HepG2 (cell line): ENCODE results near the gene GFRA1. TPM values are rescaled to one million over a fixed set of nuclear protein-coding genes. Genes with fewer than 3 reads are reported as not detected.

ENCODE experiments used
- ATAC-seq: fragments of 200-7000 bp; cut with Tn5 transposase; 3 replicates; pipeline ENCODE4 v1.9.1; 2020; ENCODE audit warnings: mild to moderate bottlenecking, moderate library complexity
- BruUV-seq: library from RNA; stranded (reverse); fragments of 400-500 nt; replicated peaks from 2 replicates; lab custom pipeline; 2021; lab: Mats Ljungman, UMichigan
- CTCF ChIA-PET: fragments of 300-600 bp; formaldehyde crosslinking; extraction: SDS; loops from one replicate; lab custom pipeline; 2021; ENCODE audit warnings: low total read pairs, inconsistent platforms, low intra/inter-chr PET ratio; lab: Yijun Ruan, JAX
- POLR2A ChIA-PET: fragments of 350-600 bp; sonication (Branson Sonifier 250); formaldehyde crosslinking; loops from one replicate; lab custom pipeline; 2020; ENCODE audit warnings: antibody characterized with exemption, inconsistent platforms; lab: Yijun Ruan, JAX
- DNase-seq: peaks from one replicate; pipeline ENCODE4 v3.0.0-alpha.2; 2015; ENCODE audit warnings: low spot score
- FAIRE-seq: peaks from 3 replicates; lab custom pipeline; 2011; peaks lifted over from hg19 to GRCh38; lab: Jason Lieb, UNC
- H2AFZ ChIP-seq: one replicate; pipeline ENCODE4 v1.6.1; 2011; ENCODE audit warnings: low read length, inconsistent platforms
- H3K27ac ChIP-seq: fragments of 300-600 bp; 3 replicates; pipeline ENCODE4 v1.8.0; 2011; ENCODE audit warnings: mixed run types, mild to moderate bottlenecking, mixed read lengths, low read length, inconsistent platforms; ENCODE audit not compliant: insufficient read depth; ENCODE audit errors: extremely low read length
- H3K27me3 ChIP-seq, 2 experiments: fragments of 200-600 bp in 1 of 2; 2 replicates in 1 of 2; 3 replicates in 1 of 2; pipeline versions ENCODE4 v1.6.0 to v1.8.0; 2011; ENCODE audit warnings: low read length in 2 of 2, mild to moderate bottlenecking in 2 of 2, moderate library complexity in 2 of 2, inconsistent platforms in 1 of 2; ENCODE audit not compliant: insufficient read depth in 2 of 2, control insufficient read depth in 1 of 2
- H3K36me3 ChIP-seq, 2 experiments: fragments of 200-600 bp in 1 of 2; replicated peaks in 1 of 2; 2 replicates in 1 of 2; 3 replicates in 1 of 2; pipeline versions ENCODE4 v1.5.1 to v1.8.0; 2011; ENCODE audit warnings: low read length in 2 of 2, inconsistent platforms in 1 of 2; ENCODE audit not compliant: insufficient read depth in 2 of 2, control insufficient read depth in 1 of 2
- H3K4me1 ChIP-seq: 2 replicates; pipeline ENCODE4 v1.5.1; 2012; ENCODE audit warnings: low read length, inconsistent platforms; ENCODE audit not compliant: insufficient read depth
- H3K4me2 ChIP-seq: 2 replicates; pipeline ENCODE4 v1.6.0; 2011; ENCODE audit warnings: low read depth, low read length, inconsistent platforms
- H3K4me3 ChIP-seq, 3 experiments: fragments of 200-600 bp in 1 of 3; sonication (generic), shearing (Covaris generic) in 1 of 3; replicated peaks in 1 of 3; 2 replicates each; pipeline ENCODE4 v1.5.1; 2011 to 2016; ENCODE audit warnings: low read length in 3 of 3, inconsistent platforms in 2 of 3, low read depth in 2 of 3, mild to moderate bottlenecking in 2 of 3, control low read depth in 1 of 3, mixed read lengths in 1 of 3; ENCODE audit not compliant: insufficient read depth in 1 of 3
- H3K79me2 ChIP-seq: one replicate; pipeline ENCODE4 v1.6.1; 2011; ENCODE audit warnings: low read length, inconsistent platforms; ENCODE audit not compliant: insufficient read depth
- H3K9ac ChIP-seq: 2 replicates; pipeline ENCODE4 v1.6.0; 2011; ENCODE audit warnings: mild to moderate bottlenecking, low read depth, low read length, inconsistent platforms; ENCODE audit not compliant: insufficient read depth
- H3K9me3 ChIP-seq: 2 replicates; pipeline ENCODE4 v1.5.1; 2012; ENCODE audit warnings: mild to moderate bottlenecking, low read length
- H4K20me1 ChIP-seq: 2 replicates; pipeline ENCODE4 v1.6.0; 2011; ENCODE audit warnings: inconsistent platforms, mild to moderate bottlenecking, low read length, moderate library complexity; ENCODE audit not compliant: insufficient read depth
- CTCF ChIP-seq: sonication (generic); formaldehyde crosslinking; IDR thresholded peaks from 2 replicates; pipeline ENCODE4 v1.5.0; 2020; ENCODE audit warnings: mild to moderate bottlenecking, missing genetic modification reagents, moderate library complexity
- HHEX ChIP-seq: IDR thresholded peaks from 2 replicates; pipeline ENCODE4 v1.6.1; 2016; ENCODE audit warnings: control low read depth
- MAFK ChIP-seq, 2 experiments: IDR thresholded peaks in 1 of 2; conservative IDR thresholded peaks in 1 of 2; 2 replicates each; pipeline ENCODE4 v1.6.1; 2011; ENCODE audit warnings: improper control_type of control experiment in 2 of 2, low read length in 2 of 2
- MYPOP ChIP-seq: sonication (generic); formaldehyde crosslinking; IDR thresholded peaks from 2 replicates; pipeline ENCODE4 v1.8.1; 2023; ENCODE audit warnings: mild to moderate bottlenecking, moderate library complexity, missing genetic modification reagents
- NCOR1 ChIP-seq: fragments of 200-600 bp; sonication (generic); IDR thresholded peaks from 2 replicates; pipeline ENCODE4 v1.7.0; 2017; ENCODE audit warnings: antibody characterized with exemption, low read length, borderline replicate concordance
- SP2 ChIP-seq: sonication (generic); formaldehyde crosslinking; IDR thresholded peaks from 2 replicates; pipeline ENCODE4 v1.5.1; 2020; ENCODE audit warnings: mild to moderate bottlenecking, missing genetic modification reagents
- SP4 ChIP-seq: sonication (generic); formaldehyde crosslinking; IDR thresholded peaks from 2 replicates; pipeline ENCODE4 v1.8.1; 2023; ENCODE audit warnings: mild to moderate bottlenecking, missing genetic modification reagents
- SP5 ChIP-seq: IDR thresholded peaks from 2 replicates; pipeline ENCODE4 v1.6.1; 2016; ENCODE audit warnings: low read depth, borderline replicate concordance
- ZMYM3 ChIP-seq: sonication (generic); formaldehyde crosslinking; IDR thresholded peaks from 2 replicates; pipeline ENCODE4 v1.5.1; 2020; ENCODE audit warnings: mild to moderate bottlenecking, missing genetic modification reagents
- ZNF12 ChIP-seq: sonication (generic); formaldehyde crosslinking; IDR thresholded peaks from 2 replicates; pipeline ENCODE4 v1.5.0; 2020; ENCODE audit warnings: missing genetic modification reagents
- ZNF136 ChIP-seq: sonication (generic); formaldehyde crosslinking; IDR thresholded peaks from 2 replicates; pipeline ENCODE4 v1.8.1; 2022; ENCODE audit warnings: low read depth, mild to moderate bottlenecking, moderate library complexity, missing genetic modification reagents
- ZNF263 ChIP-seq: sonication (generic); formaldehyde crosslinking; IDR thresholded peaks from 2 replicates; pipeline ENCODE4 v1.4.0; 2020; ENCODE audit warnings: missing genetic modification reagents
- ZNF609 ChIP-seq: sonication (generic); formaldehyde crosslinking; IDR thresholded peaks from 2 replicates; pipeline ENCODE4 v1.4.0; 2020; ENCODE audit warnings: mild to moderate bottlenecking, missing genetic modification reagents, borderline replicate concordance
- ZNF766 ChIP-seq: sonication (generic); formaldehyde crosslinking; IDR thresholded peaks from 2 replicates; pipeline ENCODE4 v1.5.0; 2020; ENCODE audit warnings: missing genetic modification reagents, borderline replicate concordance
- ZSCAN30 ChIP-seq: sonication (generic); formaldehyde crosslinking; IDR thresholded peaks from 2 replicates; pipeline ENCODE4 v1.5.0; 2020; ENCODE audit warnings: mild to moderate bottlenecking, missing genetic modification reagents
- WGBS: methylation state at CpG from one replicate; pipeline ENCODE4 v1.1.6; 2017; ENCODE audit warnings: low lambda C conversion rate; 5-methylcytosine and 5-hydroxymethylcytosine counted together
- in situ Hi-C: cut with HindIII; loops from 2 replicates; pipeline ENCODE4 v1.10.0; 2017; ENCODE audit warnings: low pct_unique_long_range_greater_than_20kb; ENCODE audit not compliant: extremely low pct_ligation_motif_present
- intact Hi-C: fragments of 100-400 bp; cut with micrococcal nuclease; formaldehyde crosslinking; loops from one replicate; pipeline ENCODE4 v1.10.0; 2022; ENCODE audit not compliant: unreplicated experiment
- polyA plus RNA-seq, 8 experiments: library from polyadenylated mRNA; depleted of rRNA in 3 of 8; stranded (reverse) in 7 of 8; unstranded in 1 of 8; fragments of >200 nt; fragmentation: Illumina TruSeq in 4 of 8; extraction: Trizol in 4 of 8; gene quantifications; 2 replicates each; pipeline versions ENCODE4 v1.2.1 to v1.2.3, GENCODE V29; 2011 to 2016; ENCODE audit warnings: low read depth in 4 of 8, missing spikeins in 1 of 8, mixed read lengths in 1 of 8; ENCODE audit not compliant: insufficient read depth in 1 of 8
- total RNA-seq, 5 experiments: library from RNA; depleted of rRNA; stranded (reverse); fragments of >200 nt; fragmentation: Illumina TruSeq; extraction: Trizol; gene quantifications; 2 replicates each; pipeline ENCODE4 v1.2.3, GENCODE V29; 2016; ENCODE audit warnings: low read depth in 1 of 5

The GFRA1 gene
- total and polyA plus RNA-seq, 2 of the 13 experiments (the other 11 are each of a cell fraction or from before 2014, with no cell fraction given) = not detected

- H3K4me1 ChIP-seq = no peaks in the 10 kb centered on the region
- no peak overlapping the region for H3K9ac ChIP-seq
- no peak overlapping the region for H3K27ac ChIP-seq
- FAIRE-seq (no peak), ATAC-seq (no peak), DNase-seq (no peak)
- CTCF ChIA-PET = no interaction called here
- intact Hi-C loops (no loop called here), in situ Hi-C loops (no loop called here)
- no peaks in the 10 kb centered on the region for H3K79me2 ChIP-seq
- no peaks in the 10 kb centered on the region for H3K36me3 ChIP-seq
- no peak overlapping the region for H3K4me2 ChIP-seq
- no peak overlapping the region for H3K4me3 ChIP-seq
- no peaks in the 10 kb centered on the region for H3K9me3 ChIP-seq
- no TSS peak for BruUV-seq
- WGBS = 49% methylated on average over 11 of the region's 13 CpGs
- H3K27me3 ChIP-seq = no peaks in the 10 kb centered on the region
- no peaks in the 10 kb centered on the region for H4K20me1 ChIP-seq
- H2AFZ ChIP-seq = no peak overlapping the region
- POLR2A ChIA-PET = no interaction called here
- TF ChIP-seq ZNF609 (CRISPR knock-in tag) = no peak
- TF ChIP-seq SP5 (CRISPR knock-in tag) = no peak
- no peak for TF ChIP-seq ZNF12 (CRISPR knock-in tag)
- no peak for TF ChIP-seq NCOR1
- TF ChIP-seq ZNF263 (CRISPR knock-in tag) = no peak
- no peak for TF ChIP-seq HHEX (CRISPR knock-in tag)
- TF ChIP-seq ZMYM3 = no peak
- no peak for TF ChIP-seq ZNF136 (CRISPR knock-in tag)
- TF ChIP-seq SP4 (CRISPR knock-in tag) = no peak
- TF ChIP-seq ZSCAN30 (CRISPR knock-in tag) = no peak
- TF ChIP-seq ZNF766 = no peak
- TF ChIP-seq MAFK (conservative IDR thresholded peaks at IDR 0.05 in 1 of 2, IDR thresholded peaks at IDR 0.05 in 1 of 2; ENCODE audit: low read length in 2 of 2) = no peak
- TF ChIP-seq SP2 (CRISPR knock-in tag) = no peak
- TF ChIP-seq CTCF (CRISPR knock-in tag) = no peak
- no peak for TF ChIP-seq MYPOP (CRISPR knock-in tag)
Observed at GRCh38 chr10:116045366-116046356, 227.3 kb downstream of the GFRA1 start.
